Esophagus (tissue), 2 donors: Measurements from ENCODE around the gene RAD51B. TPM values are rescaled to one million over a fixed set of nuclear protein-coding genes. Genes with fewer than 3 reads are reported as not detected.
A peak's percentile ranks its signal among the peaks of the same experiment; 100 is the strongest.

Experiments used
- H3K27ac ChIP-seq, 2 donors: one replicate each; pipeline ENCODE4 v1.5.1; 2013; ENCODE audit warnings: low read depth in 2 of 2, mild to moderate bottlenecking in 2 of 2, inconsistent platforms in 1 of 2, low read length in 1 of 2, moderate library complexity in 1 of 2
- H3K27me3 ChIP-seq, 2 donors: one replicate each; pipeline ENCODE4 v1.6.1; 2013; ENCODE audit warnings: low read length in 2 of 2, control low read depth in 1 of 2, mild to moderate bottlenecking in 1 of 2; ENCODE audit not compliant: insufficient read depth in 2 of 2, control insufficient read depth in 1 of 2
- H3K36me3 ChIP-seq, 2 donors: one replicate each; pipeline ENCODE4 v1.6.1; 2013; ENCODE audit warnings: low read length in 1 of 2; ENCODE audit not compliant: control insufficient read depth in 2 of 2, insufficient read depth in 2 of 2
- H3K4me1 ChIP-seq, 2 donors: one replicate each; pipeline ENCODE4 v1.6.1; 2013; ENCODE audit warnings: low read length in 1 of 2; ENCODE audit not compliant: control insufficient read depth in 2 of 2, insufficient read depth in 2 of 2
- H3K4me3 ChIP-seq, 2 donors: one replicate each; pipeline ENCODE4 v1.5.1; 2013; ENCODE audit warnings: low read length in 2 of 2, mild to moderate bottlenecking in 2 of 2, low read depth in 1 of 2, moderate library complexity in 1 of 2
- H3K9me3 ChIP-seq, 2 donors: one replicate each; pipeline ENCODE4 v1.6.1; 2013; ENCODE audit warnings: mild to moderate bottlenecking in 2 of 2, low read depth in 1 of 2, low read length in 1 of 2, moderate library complexity in 1 of 2; ENCODE audit not compliant: control insufficient read depth in 2 of 2, insufficient read depth in 1 of 2
- WGBS, 2 donors: extraction: QIAGEN DNeasy Blood & Tissue Kit; methylation state at CpG; one replicate each; pipeline ENCODE4 v1.1.7; 2013; 5-methylcytosine and 5-hydroxymethylcytosine counted together
- polyA plus RNA-seq, 2 donors: library from polyadenylated mRNA; stranded (reverse); fragments of 200-250 nt; gene quantifications; one replicate each; pipeline ENCODE4 v1.2.3, GENCODE V29; 2013
- donor health status: healthy with polysubstance abuse.
- donor health status: Bipolar disorder and iron deficiency.

RAD51B gene
- polyA plus RNA-seq, 2 donors, result 3.2 to 4.0 TPM

DNA sequence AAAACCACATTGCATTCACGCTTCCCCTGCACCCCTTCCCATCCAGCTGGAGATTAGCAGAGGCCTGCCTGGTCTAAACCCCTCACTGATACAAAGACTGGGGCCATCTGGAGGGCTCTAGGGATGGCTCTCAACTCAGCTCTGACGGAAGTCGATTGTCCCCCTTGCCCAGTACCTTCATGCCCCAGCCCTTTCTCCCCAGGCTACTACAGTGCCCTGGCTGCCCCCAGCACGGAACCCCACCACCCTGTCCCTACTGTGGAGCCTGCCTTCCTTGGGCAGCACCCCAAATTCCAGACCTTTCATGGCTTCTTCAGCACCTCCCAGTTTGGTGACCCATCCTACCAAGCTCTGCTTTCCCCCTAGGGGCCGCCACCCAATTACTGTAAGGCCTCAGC, 947.7 kb downstream of the RAD51B start:
- WGBS, 2 donors, result 98 to 99% methylated on average over 5 of the region's 5 CpGs
- H3K9me3 ChIP-seq, result no peaks in the 10 kb centered on the region
- no peaks in the 10 kb centered on the region for H3K27me3 ChIP-seq
- H3K27ac ChIP-seq, result no peak overlapping the region
- H3K36me3 ChIP-seq, result no peaks in the 10 kb centered on the region
- no peaks in the 10 kb centered on the region for H3K4me1 ChIP-seq
- no peak overlapping the region for H3K4me3 ChIP-seq

DNA sequence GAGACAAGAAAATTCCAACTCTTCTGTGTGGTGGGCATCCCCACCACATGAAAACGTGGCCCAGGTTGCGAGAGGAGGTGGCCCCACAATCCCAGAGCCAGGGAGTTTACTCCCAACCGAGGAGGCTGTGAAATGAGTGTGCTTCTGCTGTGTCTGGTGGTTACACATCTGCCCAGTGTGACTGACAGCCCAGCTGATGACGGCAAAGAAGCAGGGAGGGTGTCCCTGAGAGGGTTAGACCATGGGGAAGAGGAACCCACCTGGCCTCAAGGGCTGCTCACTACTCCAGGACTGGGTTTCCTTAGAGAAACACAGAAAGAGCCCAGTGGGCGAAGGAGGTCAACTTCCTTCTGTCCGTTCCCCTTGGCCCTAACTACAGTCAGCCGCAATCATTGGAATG, 948.7 kb downstream of the RAD51B start:
- H3K27me3 ChIP-seq, result no peaks in the 10 kb centered on the region
- no peaks in the 10 kb centered on the region for H3K9me3 ChIP-seq
- H3K27ac ChIP-seq, result no peak overlapping the region
- H3K4me3 ChIP-seq, result no peak overlapping the region
- no peaks in the 10 kb centered on the region for H3K4me1 ChIP-seq
- no peaks in the 10 kb centered on the region for H3K36me3 ChIP-seq
- WGBS, 2 donors, result 88 to 90% methylated on average over 7 of the region's 7 CpGs

DNA sequence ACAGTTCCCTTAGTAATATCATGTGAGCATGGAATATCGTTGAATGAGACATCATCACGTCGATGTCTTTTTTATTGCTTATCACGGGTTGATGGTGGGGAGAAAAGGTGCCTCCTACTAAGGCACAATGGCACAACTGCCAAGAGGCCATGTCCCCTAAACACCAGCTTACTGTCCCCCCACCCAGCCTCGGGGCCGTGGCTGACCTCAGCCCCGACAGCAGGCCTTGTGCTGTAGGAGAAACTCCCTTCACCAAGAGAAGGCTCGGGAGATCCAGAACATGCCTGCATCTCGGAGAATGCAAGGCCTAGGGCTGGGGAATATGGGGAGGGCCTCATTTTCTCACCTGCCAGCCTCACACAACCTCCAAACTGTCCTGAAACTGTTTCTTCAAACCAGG, 950.5 kb downstream of the RAD51B start:
- H3K9me3 ChIP-seq, result no peaks in the 10 kb centered on the region
- no peaks in the 10 kb centered on the region for H3K27me3 ChIP-seq
- H3K4me1 ChIP-seq, result no peaks in the 10 kb centered on the region
- no peaks in the 10 kb centered on the region for H3K36me3 ChIP-seq
- H3K27ac ChIP-seq, result no peak overlapping the region
- WGBS, 2 donors, result 93 to 96% methylated on average over 9 of the region's 9 CpGs
- no peak overlapping the region for H3K4me3 ChIP-seq

DNA sequence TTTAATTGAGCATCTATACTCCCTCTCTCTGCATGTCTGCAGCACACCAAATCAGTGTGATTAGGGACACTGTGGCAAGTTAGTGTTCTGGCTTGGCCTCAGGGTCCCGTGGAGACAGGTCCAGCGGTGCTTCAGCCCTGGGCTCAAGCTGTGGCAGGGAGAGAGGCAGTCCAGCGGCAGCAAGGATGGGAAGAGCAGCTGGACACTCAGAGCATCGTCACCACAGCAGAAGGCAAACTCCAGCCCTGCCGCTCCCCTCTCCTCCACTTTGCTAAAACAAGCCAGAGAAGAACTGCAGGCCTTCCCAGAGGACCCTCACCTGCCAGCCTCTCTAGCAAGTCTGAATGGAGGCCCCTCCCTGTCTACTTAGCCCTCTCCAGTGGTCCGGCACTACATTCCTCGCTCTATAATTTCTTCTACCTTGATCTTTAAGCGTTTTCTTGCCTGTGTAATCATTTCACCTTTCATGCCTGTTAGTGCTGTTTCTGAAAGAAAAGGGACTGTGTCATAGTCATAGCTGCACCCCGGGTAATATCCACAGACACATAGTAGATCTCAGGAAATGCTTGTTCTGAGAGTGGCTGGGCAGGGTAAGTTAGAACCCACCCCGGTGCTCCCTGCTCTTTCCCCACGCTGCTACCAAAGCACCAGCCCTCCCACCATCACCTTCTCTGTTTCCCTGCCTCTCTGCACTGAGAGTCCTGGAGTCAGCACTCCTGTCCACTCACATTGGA, 951.1 kb downstream of the RAD51B start:
- no peak overlapping the region for H3K27ac ChIP-seq
- H3K9me3 ChIP-seq, result peaks cover 0 to 3% of the 10 kb centered on the region in 2 donors
- no peaks in the 10 kb centered on the region for H3K4me1 ChIP-seq
- H3K36me3 ChIP-seq, result no peaks in the 10 kb centered on the region
- H3K27me3 ChIP-seq, result no peaks in the 10 kb centered on the region
- WGBS, 2 donors, result 90 to 91% methylated on average over 11 of the region's 11 CpGs
- H3K4me3 ChIP-seq, result no peak overlapping the region

DNA sequence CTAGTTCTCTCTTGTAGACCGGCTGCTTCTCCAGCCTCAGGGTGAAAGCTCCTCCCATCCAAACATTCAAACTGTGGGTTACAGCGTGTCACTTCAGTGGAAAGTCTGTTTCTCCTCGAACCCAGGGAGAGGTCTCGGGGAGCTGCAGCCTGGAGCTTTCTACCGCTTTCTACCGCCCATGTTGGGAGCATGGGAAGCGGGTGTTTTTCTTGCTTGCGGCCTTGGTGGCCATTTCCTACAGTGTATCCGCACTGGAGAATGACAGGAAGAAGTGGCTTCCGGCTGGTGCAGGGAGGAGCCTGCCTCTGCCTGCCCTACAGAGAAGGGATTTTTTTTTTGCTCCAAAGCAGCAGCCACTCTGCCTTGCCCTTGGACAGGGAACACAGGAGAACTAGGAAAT, 952.1 kb downstream of the RAD51B start:
- no peaks in the 10 kb centered on the region for H3K36me3 ChIP-seq
- 64 to 77% methylated on average over 10 of the region's 10 CpGs for WGBS, 2 donors
- H3K27ac ChIP-seq, result peak overlapping the region; percentile 16 to 35
- no peak overlapping the region for H3K4me3 ChIP-seq
- H3K4me1 ChIP-seq, result no peaks in the 10 kb centered on the region
- H3K9me3 ChIP-seq, result peaks cover 0 to 3% of the 10 kb centered on the region in 2 donors
- no peaks in the 10 kb centered on the region for H3K27me3 ChIP-seq

DNA sequence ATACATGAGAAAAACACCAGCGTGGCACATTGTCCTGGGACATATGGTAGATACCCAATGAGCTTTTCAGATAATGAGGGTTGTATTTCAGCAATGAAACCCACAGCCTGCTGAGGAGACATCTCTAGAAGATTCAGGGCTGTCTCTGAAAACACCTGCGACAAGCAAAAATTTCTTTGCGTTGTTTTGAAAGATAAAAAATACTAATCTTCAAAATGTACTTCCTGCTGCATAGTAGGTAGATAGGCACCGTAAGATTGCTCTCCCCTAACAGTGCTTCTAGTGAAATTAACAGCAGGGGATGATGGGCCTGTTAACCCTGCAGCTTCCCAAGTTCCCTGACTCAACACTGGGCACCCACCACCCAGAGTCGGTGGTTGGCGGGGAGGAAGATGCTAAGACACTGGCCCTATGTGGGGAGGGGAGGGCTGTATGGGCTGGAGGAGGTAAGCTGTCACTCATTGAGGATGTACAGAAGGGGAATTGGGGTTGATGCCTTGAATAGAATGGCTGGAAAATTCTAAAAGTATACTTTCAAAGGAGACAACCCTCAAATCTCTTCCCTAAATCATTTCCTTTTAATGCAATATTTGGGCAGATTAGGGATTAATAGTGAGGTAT, 953.3 kb downstream of the RAD51B start:
- WGBS, 2 donors, result 85 to 91% methylated on average over 6 of the region's 6 CpGs
- Histone ChIP-seq H3K36me3 (no peaks in the 10 kb centered on the region), H3K4me3 (no peak overlapping the region), H3K27me3 (no peaks in the 10 kb centered on the region), H3K27ac (peak overlapping the region in 1 of 2 donors; percentile 16), H3K9me3 (peaks cover 0 to 3% of the 10 kb centered on the region in 2 donors), H3K4me1 (no peaks in the 10 kb centered on the region)

DNA sequence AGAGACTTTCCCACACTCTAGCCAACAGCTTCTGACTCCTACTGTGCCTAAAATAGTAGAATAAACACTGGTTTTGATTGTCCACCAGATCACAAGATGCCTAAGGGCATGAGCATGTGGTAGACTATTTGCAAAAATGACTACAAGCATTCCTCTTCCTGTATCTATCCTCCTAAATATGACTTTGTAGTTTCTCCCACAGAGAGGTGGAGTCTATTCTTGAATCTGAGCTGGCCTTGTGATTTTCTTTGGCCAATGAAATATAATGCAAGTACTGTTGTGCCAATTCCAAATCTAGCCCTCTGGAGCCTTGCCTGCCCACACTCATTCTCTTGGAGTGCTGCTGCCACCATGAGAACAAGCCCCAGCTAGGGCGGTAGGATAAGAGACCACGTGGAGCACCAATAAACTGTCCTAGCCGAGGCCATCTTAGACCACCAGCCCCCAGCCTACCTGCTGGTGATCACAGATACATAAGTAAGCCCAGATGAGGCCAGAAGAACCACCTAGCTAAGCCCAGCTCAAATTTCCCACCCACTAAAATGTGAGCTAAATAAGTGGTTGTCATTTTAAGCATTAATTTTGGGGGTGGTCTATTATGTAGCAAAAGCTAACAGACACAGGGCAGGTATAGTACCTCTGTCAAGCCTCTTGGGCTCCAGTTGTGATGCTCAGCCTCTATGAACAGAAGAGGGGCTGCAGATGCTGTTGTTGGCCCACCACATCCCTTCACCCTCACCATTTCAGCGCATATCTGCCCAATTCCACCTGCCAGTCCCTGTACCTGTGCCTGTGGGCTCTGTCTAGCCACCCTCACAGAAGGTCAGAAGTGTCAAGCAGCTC, 955.4 kb downstream of the RAD51B start:
- no peaks in the 10 kb centered on the region for H3K27me3 ChIP-seq
- peak overlapping the region in 1 of 2 donors; percentile 15 for H3K27ac ChIP-seq
- 90% methylated on average over 4 of the region's 4 CpGs for WGBS, 2 donors
- no peak overlapping the region for H3K4me3 ChIP-seq
- H3K9me3 ChIP-seq, result peaks cover 0 to 3% of the 10 kb centered on the region in 2 donors
- no peaks in the 10 kb centered on the region for H3K4me1 ChIP-seq
- no peaks in the 10 kb centered on the region for H3K36me3 ChIP-seq

DNA sequence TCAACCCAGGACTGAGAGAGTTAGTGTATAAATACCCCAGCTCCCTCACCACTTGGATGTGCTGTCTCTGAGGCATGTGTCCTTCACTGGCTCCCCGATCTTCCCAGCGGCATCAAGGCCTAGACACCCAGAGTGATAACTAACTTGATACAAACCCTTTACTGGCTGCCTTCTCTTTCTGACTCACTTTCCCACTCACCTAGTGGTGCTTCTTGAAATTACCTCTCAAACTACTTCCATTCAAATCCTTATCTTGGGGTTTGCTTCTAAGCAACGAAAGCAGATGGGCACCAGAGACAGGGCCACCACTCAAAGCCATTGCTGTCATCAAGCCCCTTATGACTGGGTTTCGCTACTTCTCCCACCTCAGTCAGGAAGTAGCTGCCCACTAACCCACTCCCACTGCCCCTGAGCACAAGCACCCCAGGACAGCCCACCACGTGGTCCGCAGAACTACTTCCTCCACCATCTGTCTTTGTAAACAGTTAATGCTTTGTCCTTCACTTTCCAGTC, 956.1 kb downstream of the RAD51B start:
- WGBS, 2 donors, result 89 to 91% methylated on average over 6 of the region's 6 CpGs
- H3K27ac ChIP-seq, result peak overlapping the region in 1 of 2 donors; percentile 15
- peaks cover 3 to 5% of the 10 kb centered on the region in 2 donors for H3K4me1 ChIP-seq
- H3K36me3 ChIP-seq, result no peaks in the 10 kb centered on the region
- peaks cover 0 to 3% of the 10 kb centered on the region in 2 donors for H3K9me3 ChIP-seq
- H3K27me3 ChIP-seq, result no peaks in the 10 kb centered on the region
- H3K4me3 ChIP-seq, result no peak overlapping the region

DNA sequence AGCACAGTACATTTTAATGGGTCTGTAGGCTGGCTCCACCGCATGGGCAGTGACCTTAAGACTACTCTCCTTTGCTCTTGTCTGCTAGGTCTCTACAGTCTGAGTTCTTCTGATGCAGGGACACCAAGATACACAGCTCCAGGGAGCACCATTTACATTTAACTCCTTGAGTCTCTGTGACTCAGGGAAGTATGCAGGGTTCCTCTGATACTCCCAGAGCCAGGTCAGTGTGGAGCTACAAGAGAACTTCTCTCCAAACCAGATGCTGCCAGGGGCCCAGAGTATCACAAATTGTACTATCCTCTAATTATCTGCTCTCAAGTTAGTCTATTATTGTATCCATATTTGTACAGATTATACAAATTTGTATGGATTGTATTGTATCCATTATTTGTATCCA, 958.1 kb downstream of the RAD51B start:
- WGBS, 2 donors, result 96 to 100% methylated on average over 1 of the region's 1 CpG
- H3K27me3 ChIP-seq, result no peaks in the 10 kb centered on the region
- peaks cover 13 to 19% of the 10 kb centered on the region in 2 donors for H3K4me1 ChIP-seq

More for the DNA sequence above, 958.1 kb downstream of the RAD51B start:
- Histone ChIP-seq H3K4me3 (no peak overlapping the region), H3K27ac (peak overlapping the region in 1 of 2 donors; percentile 7), H3K36me3 (no peaks in the 10 kb centered on the region), H3K9me3 (peaks cover 0 to 3% of the 10 kb centered on the region in 2 donors)
